Muscle of back (tissue), 13 donors: ENCODE results near the gene C20orf204. TPM values are rescaled to one million over a fixed set of nuclear protein-coding genes. Genes with fewer than 3 reads are reported as not detected.
"Not testable (repeated sequence)": the region's sequence is repeated elsewhere in the genome, so short reads cannot be mapped to it uniquely, and the experiment has no call there.

ENCODE experiments used
- DNase-seq, 3 donors: peaks; one replicate each; pipeline versions ENCODE4 v3.0.0 to v3.0.0-alpha.2; 2013
- long read RNA-seq, 9 donors: transcript quantifications; one replicate each; lab custom pipeline, GENCODE V29; 2026
- polyA plus RNA-seq, 10 donors: library from polyadenylated mRNA; unstranded; fragments of 120-200 nt; gene quantifications; one replicate each; pipeline ENCODE4 v1.2.1, GENCODE V29; 2013; ENCODE audit not compliant: insufficient read length in 10 of 10

Gene C20orf204, protein sequence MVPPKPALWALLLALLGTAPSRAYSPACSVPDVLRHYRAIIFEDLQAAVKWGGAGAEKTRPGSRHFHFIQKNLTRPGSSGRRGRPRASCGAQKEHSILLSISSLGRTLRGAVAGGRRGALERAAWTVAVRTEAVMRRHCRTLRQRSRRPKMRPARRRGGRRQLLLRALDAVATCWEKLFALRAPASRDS
- 1 to 10 TPM in 2 of 10 donors, under 1 TPM in 8; 0.42 to 1.1 (median 0.66) TPM for polyA plus RNA-seq
- long read RNA-seq, donor 1 = 0 reads
- long read RNA-seq, donor 2, partial matches to known transcripts = 0 of 2 reads
- long read RNA-seq, donor 2, other reads (novel, unspliced or antisense) = 0 of 2 reads
- long read RNA-seq, donor 3 = 0 reads
- long read RNA-seq, donor 4 = 0 reads
- long read RNA-seq, donor 5 = 0 reads
- long read RNA-seq, donor 6, partial matches to known transcripts = 0 of 1 reads
- long read RNA-seq, donor 6, other reads (novel, unspliced or antisense) = 0 of 1 reads
- long read RNA-seq, donor 7 = 0 reads
- long read RNA-seq, donor 8 = 0 reads
- long read RNA-seq, donor 9 = 0 reads

DNA sequence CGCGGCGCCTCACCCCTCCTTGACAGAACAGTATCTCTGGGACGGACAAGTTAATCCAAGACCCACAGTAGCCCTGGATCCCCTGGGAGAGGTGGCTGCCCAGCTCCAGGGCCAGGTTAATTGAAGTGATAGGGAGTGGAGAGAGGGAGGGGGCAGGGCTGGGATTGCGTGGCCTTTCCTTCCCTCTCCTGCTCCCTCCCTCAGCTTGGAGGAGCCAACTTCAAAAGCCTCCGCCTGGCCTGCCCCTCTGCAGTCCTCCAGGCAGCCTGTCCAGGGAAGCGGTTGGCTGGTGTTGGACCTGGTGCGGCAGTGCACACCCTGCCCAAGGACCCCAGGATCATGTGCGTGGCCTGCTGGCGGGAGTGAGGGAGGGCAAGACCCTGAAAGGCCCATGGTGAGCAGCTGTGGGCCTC lies at the start of gene C20orf204:
TSS of gene C20orf204 (plus strand) at position 250 of the 413 bp plus-strand sequence. CDS start at position 392, 142 bp downstream.
- DNase-seq = no peak

- DNase-seq = no peak
Measured at GRCh38 chr20:64000906-64001305, 35.1 kb upstream of the C20orf204 start.

- DNase-seq = no peak
Measured at GRCh38 chr20:64001607-64002011, 34.4 kb upstream of the C20orf204 start.

DNA sequence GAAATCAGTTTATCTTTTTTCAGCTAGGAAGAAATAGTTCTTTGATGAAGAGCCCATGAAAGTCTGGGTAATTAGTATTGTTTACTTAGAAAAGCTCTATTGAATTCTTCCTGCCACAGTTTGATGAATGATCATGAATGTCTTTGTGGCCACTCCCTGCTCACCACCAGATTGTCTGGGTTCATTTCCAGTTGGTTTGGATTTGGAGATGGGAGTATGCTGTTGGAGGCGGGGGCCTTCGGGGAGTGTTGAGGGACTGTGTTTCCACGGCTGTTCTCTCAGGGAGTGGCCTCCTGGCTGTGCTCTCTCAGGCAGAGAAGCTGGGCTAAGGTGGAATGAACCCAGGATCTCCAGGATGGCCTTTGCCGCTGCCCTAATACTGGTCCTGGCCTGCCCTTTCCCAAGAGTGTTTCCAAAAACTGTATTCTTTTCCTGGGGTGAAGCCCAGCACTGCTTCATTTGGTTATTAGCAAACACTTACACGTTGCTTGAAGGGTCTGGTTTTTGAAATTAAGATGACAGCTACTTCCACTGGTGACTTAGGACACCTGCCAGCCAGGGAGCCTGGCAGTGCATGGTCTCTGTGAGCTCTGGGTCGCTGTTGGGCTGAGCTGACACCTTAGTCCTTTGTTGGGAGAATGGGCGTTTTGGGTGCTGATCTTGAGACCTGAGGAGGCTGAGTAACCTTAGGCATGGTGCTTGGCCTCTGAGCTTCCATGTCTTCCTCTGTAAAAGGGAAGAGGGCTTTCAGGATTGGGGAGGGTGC lies 31.8 kb upstream of the C20orf204 start:
- no peak for DNase-seq

DNA sequence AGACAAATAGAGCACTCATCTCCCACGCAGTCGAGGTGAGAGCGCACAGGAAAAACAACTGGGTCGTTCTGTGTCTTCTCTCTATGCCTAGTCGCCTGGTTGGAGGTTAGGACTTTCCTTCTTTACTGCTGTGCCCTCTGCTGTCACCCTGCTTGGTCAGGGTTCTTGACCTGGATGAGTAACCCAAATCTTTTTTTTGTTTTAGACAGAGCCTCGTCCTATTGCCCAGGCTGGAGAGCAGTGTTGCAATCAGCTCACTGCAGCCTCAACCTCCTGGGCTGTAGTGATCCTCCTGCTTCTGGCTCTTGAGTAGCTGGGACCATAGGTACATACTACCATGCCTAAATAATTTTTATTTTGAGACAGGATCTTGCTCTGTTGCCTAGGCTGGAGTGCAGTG lies 30.6 kb upstream of the C20orf204 start:
- no peak for DNase-seq

GRCh38 chr20:64006490-64006889 lies 29.5 kb upstream of the C20orf204 start:
- DNase-seq = no peak

DNA sequence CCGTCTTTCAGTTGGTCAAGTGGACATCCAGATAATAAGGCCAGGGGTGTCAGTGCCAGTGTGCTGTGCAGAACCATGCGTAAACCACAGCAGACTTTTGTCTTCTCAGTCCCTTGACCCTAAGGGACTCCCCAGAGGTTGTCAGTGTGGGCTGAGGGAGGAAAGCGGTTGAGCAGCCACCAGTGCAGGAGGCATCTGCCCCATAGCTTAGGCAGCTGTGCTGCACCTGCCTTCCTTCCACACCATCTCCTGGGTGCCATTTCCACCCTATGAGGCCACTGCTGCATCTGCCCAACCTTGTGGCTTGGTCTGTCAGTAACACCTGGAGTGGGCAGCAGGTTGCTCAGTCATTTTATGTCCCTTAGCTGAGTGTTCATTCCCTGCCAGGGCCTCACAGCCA lies 29.1 kb upstream of the C20orf204 start:
- no peak for DNase-seq

DNA sequence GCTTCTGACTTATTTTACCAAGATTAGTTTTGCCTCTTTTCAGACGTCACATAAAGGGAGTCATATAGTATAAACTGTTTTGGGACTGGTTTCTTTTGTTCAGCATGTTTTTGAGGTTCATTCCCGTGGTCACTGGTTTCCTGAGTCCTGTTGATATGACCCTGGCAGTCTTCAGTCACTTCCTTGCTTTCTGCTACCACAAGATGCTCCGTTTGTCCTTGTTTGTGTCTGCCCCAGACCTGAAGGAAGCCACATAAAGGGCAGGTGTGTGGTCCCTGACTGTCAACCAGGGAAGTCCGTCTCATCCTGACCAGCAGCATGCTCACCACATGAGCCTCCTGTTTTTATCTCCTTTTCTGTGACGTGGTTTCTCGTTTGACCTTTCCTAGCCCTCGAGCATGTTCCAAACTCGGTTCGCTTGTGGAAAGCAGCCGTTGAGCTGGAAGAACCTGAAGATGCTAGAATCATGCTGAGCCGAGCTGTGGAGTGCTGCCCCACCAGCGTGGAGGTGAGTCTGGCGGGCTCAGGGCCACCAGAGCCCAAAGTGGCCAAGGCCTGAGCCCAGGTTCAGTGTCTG lies 26.1 kb upstream of the C20orf204 start:
- DNase-seq = no peak

GRCh38 chr20:64010711-64011237 lies 25.2 kb upstream of the C20orf204 start:
- DNase-seq = no peak

- DNase-seq = no peak
Measured at GRCh38 chr20:64011366-64011779, 24.6 kb upstream of the C20orf204 start.

DNA sequence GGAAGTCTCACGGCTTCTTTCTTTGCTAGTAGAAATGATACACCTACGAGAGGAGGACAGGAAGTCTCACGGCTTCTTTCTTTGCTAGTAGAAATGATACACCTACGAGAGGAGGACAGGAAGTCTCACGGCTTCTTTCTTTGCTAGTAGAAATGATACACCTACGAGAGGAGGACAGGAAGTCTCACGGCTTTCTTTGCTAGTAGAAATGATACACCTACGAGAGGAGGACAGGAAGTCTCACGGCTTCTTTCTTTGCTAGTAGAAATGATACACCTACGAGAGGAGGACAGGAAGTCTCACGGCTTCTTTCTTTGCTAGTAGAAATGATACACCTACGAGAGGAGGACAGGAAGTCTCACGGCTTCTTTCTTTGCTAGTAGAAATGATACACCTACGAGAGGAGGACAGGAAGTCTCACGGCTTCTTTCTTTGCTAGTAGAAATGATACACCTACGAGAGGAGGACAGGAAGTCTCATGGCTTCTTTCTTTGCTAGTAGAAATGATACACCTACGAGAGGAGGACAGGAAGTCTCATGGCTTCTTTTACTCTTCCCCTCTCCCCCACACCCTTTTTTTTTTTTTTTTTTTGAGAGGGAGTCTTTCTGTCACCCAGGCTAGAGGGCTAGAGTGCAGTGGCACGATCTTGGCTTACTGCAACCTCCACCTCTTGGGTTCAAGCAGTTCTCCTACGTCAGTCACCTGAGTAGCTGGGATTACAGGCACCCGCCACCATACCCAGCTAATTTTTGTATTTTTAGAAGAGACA lies 23.4 kb upstream of the C20orf204 start:
- not testable (repeated sequence) for DNase-seq

GRCh38 chr20:64015635-64016034 lies 20.3 kb upstream of the C20orf204 start:
- no peak for DNase-seq

- DNase-seq = no peak
Measured at GRCh38 chr20:64021124-64021975, 14.6 kb upstream of the C20orf204 start.

GRCh38 chr20:64022671-64023360 lies 13.2 kb upstream of the C20orf204 start:
- no peak for DNase-seq

DNA sequence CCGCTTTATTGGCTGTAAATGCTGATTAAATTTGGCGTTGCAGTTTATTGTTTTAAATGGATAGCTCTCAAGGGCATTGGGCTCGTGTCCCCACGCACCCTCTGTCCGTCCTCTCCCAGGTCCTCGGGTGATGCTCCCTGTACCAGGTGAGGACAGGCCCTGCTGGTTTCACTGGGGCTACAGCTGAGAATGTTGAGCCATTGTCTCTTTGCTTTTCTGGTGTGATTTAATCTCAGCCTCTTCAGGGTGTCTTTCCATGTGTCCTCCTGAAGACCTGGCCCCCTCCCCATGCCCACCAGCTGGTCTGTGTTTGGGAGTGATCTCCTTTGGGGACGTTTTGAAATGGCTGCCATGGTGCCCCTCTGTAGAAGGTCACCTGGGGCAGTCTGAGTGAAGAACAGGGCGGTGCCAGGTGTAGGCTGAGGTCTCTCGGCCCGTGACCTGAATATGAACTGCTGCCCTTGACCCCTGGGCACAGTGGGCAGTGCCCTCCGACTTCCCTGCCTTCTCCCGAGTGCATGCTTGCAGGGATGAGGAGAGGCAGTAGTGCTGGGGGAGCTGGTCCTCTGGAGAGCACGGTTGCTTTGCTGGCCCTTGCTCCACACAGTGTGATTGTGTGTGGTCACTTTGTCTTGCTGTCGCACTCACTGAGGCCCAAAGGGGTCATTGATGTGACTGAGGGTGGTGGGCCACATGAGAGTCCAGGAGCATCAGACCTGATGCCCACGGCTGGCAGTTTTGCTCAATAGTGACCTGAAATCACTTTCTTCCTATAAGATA lies 12.4 kb upstream of the C20orf204 start:
- DNase-seq = no peak

DNA sequence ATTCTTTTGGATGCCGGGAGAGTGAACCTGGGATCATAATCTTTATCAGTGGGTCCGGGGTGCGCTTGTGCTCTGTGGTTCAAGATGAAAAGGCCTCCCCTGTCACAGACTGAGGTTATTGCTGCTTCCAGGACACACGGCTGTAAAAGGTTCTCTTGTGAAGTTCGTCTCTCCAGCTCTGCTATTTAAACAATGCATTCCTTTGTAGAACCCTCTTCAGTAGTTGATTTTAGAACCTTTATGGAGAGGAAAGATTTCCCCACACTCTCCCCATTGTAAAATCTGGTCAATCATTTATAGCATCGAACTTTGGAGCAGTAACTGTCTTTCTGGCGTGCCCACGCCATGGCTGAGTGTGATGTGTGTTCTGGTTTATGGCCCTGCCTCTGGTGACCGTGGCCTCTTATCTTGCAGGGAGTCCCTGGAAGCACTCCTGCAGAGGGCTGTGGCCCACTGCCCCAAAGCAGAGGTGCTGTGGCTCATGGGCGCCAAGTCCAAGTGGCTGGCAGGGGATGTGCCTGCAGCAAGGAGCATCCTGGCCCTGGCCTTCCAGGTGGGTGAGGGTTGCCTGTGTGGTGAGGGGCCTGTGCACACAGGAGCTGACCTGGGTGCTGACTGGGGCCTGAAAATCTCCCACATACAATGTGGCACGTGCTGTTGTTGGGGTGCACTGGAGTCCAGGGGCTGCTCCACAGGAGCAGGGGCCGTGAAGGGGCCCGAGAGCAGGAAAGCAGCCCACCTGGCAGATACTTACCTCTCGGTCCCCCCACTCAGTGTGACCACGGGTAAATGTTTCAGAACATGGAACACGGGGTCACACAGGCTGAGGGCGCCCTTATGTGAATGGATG lies 11.6 kb upstream of the C20orf204 start:
- no peak for DNase-seq

- DNase-seq = no peak
Measured at GRCh38 chr20:64025101-64025825, 10.7 kb upstream of the C20orf204 start.
